OCI-LY7 (cell line): ENCODE results near the gene VPS35.

ENCODE experiments used
- CTCF ChIP-seq: fragments of 200-600 bp; sonication (generic); conservative IDR thresholded peaks from 2 replicates; pipeline ENCODE4 v1.5.1; 2014; ENCODE audit warnings: mild to moderate bottlenecking, antibody characterized with exemption, low read length, moderate library complexity, mixed read lengths
- EZH2phosphoT487 ChIP-seq: fragments of 200-600 bp; sonication (generic); IDR thresholded peaks from 2 replicates; pipeline ENCODE4 v1.6.1; 2018; ENCODE audit warnings: low read depth, borderline replicate concordance, mild to moderate bottlenecking, mixed run types, antibody characterized with exemption, low read length, moderate library complexity, mixed read lengths

DNA sequence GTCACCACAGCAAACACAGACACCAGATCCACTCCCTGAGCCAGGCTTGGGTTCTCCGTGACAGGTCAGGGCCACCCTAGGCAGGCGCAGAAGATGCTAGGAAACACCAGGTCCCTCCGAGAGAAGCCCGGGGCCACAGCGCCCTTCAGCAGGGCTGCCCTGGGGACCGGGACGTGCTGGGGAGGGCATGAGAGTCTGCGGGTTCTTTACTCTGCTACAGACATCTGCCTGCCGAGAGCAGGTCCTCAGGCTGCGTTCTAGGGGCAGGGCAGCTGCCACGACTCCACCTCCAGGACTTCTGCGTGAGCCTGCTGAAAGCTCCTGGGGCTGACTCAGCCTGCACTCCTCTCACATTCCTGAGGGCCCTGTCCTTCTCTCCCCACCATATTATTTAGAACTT is 47.7 kb upstream of the VPS35 start:
- TF ChIP-seq CTCF (no peak), EZH2phosphoT487 (no peak)
